WTC11 (cell line): ENCODE results near the gene SLC31A2. TPM values are rescaled to one million over a fixed set of nuclear protein-coding genes. Genes with fewer than 3 reads are reported as not detected.

ENCODE experiments used
- ATAC-seq: fragments of 200-7000 bp; cut with Tn5 transposase; 2 replicates; pipeline ENCODE4 v1.10.0; 2021; ENCODE audit warnings: mild to moderate bottlenecking, moderate library complexity
- CTCF ChIA-PET: fragments of 300-600 bp; sonication (Branson Sonifier 250); formaldehyde crosslinking; loops from one replicate; lab custom pipeline; 2021; ENCODE audit warnings: antibody characterized with exemption; lab: Charles Lee
- POLR2A ChIA-PET: fragments of 350-600 bp; sonication (Branson Sonifier 250); formaldehyde crosslinking; loops from one replicate; lab custom pipeline; 2021; ENCODE audit warnings: antibody characterized with exemption; lab: Charles Lee
- DNase-seq: peaks from one replicate; pipeline ENCODE4 v3.0.0; 2021; ENCODE audit warnings: low spot score
- H3K27ac Mint-ChIP-seq: 2 replicates; pipeline ENCODE4 v1.8.0; 2021; ENCODE audit warnings: mixed read lengths
- H3K27me3 Mint-ChIP-seq: 2 replicates; pipeline ENCODE4 v1.8.0; 2021; ENCODE audit warnings: low read depth, mild to moderate bottlenecking, moderate library complexity, mixed read lengths
- H3K36me3 Mint-ChIP-seq: 2 replicates; pipeline ENCODE4 v1.8.0; 2021; ENCODE audit warnings: mixed read lengths
- H3K4me1 Mint-ChIP-seq: 2 replicates; pipeline ENCODE4 v1.8.0; 2022; ENCODE audit warnings: mixed read lengths
- H3K4me3 Mint-ChIP-seq: 2 replicates; pipeline ENCODE4 v1.8.0; 2021; ENCODE audit warnings: mild to moderate bottlenecking, moderate library complexity, mixed read lengths
- H3K9me3 Mint-ChIP-seq: 2 replicates; pipeline ENCODE4 v1.8.0; 2021; ENCODE audit warnings: mixed read lengths
- CBFB ChIP-seq: sonication (generic); formaldehyde crosslinking; IDR thresholded peaks from 2 replicates; pipeline ENCODE4 v1.8.1; 2022; ENCODE audit warnings: mild to moderate bottlenecking, low read depth, missing genetic modification reagents
- CREB1 ChIP-seq: sonication (generic); formaldehyde crosslinking; IDR thresholded peaks from 2 replicates; pipeline ENCODE4 v1.8.0; 2023; ENCODE audit warnings: mild to moderate bottlenecking, missing genetic modification reagents
- CREM ChIP-seq: sonication (generic); formaldehyde crosslinking; IDR thresholded peaks from 2 replicates; pipeline ENCODE4 v1.8.1; 2022; ENCODE audit warnings: mild to moderate bottlenecking, missing genetic modification reagents, moderate library complexity
- ELF4 ChIP-seq: sonication (generic); formaldehyde crosslinking; IDR thresholded peaks from 2 replicates; pipeline ENCODE4 v1.8.1; 2022; ENCODE audit warnings: low read depth, mild to moderate bottlenecking, moderate library complexity, missing genetic modification reagents
- GABPB1 ChIP-seq: sonication (generic); formaldehyde crosslinking; IDR thresholded peaks from 2 replicates; pipeline ENCODE4 v1.8.1; 2023; ENCODE audit warnings: mild to moderate bottlenecking, missing genetic modification reagents
- IRF2 ChIP-seq: sonication (generic); formaldehyde crosslinking; IDR thresholded peaks from 2 replicates; pipeline ENCODE4 v1.8.0; 2022; ENCODE audit warnings: low read depth, missing genetic modification reagents, borderline replicate concordance
- MYBL2 ChIP-seq: sonication (generic); formaldehyde crosslinking; IDR thresholded peaks from 2 replicates; pipeline ENCODE4 v1.8.1; 2023; ENCODE audit warnings: mild to moderate bottlenecking, moderate library complexity, missing genetic modification reagents
- NFE2L1 ChIP-seq: sonication (generic); formaldehyde crosslinking; IDR thresholded peaks from 2 replicates; pipeline ENCODE4 v1.8.1; 2023; ENCODE audit warnings: missing genetic modification reagents
- NFYB ChIP-seq: sonication (generic); formaldehyde crosslinking; conservative IDR thresholded peaks from 2 replicates; pipeline ENCODE4 v1.8.0; 2022; ENCODE audit warnings: low read depth, missing genetic modification reagents
- NR2C2 ChIP-seq: sonication (generic); formaldehyde crosslinking; IDR thresholded peaks from 2 replicates; pipeline ENCODE4 v1.8.0; 2022; ENCODE audit warnings: mild to moderate bottlenecking, missing genetic modification reagents
- OVOL2 ChIP-seq: fragments of 250-450 bp; sonication (Bioruptor Pico); IDR thresholded peaks from 2 replicates; pipeline ENCODE4 v1.9.0; 2021; ENCODE audit warnings: mild to moderate bottlenecking, borderline replicate concordance
- RORB ChIP-seq: fragments of 250-450 bp; sonication (Bioruptor Pico); IDR thresholded peaks from 2 replicates; pipeline ENCODE4 v1.9.0; 2021; ENCODE audit warnings: mild to moderate bottlenecking
- SMAD3 ChIP-seq: sonication (generic); formaldehyde crosslinking; IDR thresholded peaks from 2 replicates; pipeline ENCODE4 v1.8.0; 2022; ENCODE audit warnings: missing genetic modification reagents, mild to moderate bottlenecking, borderline replicate concordance
- TCF7 ChIP-seq: sonication (generic); formaldehyde crosslinking; IDR thresholded peaks from 2 replicates; pipeline ENCODE4 v1.8.0; 2022; ENCODE audit warnings: mild to moderate bottlenecking, low read depth, missing genetic modification reagents, moderate library complexity
- TEAD1 ChIP-seq: sonication (generic); formaldehyde crosslinking; IDR thresholded peaks from 2 replicates; pipeline ENCODE4 v1.8.0; 2022; ENCODE audit warnings: mild to moderate bottlenecking, missing genetic modification reagents
- TEAD4 ChIP-seq: sonication (generic); formaldehyde crosslinking; IDR thresholded peaks from 2 replicates; pipeline ENCODE4 v1.8.0; 2022; ENCODE audit warnings: mild to moderate bottlenecking, missing genetic modification reagents
- ZNF138 ChIP-seq: sonication (generic); formaldehyde crosslinking; conservative IDR thresholded peaks from 2 replicates; pipeline ENCODE4 v1.8.1; 2022; ENCODE audit warnings: mild to moderate bottlenecking, moderate library complexity, missing genetic modification reagents
- total RNA-seq: library from RNA; stranded (reverse); gene quantifications from 3 replicates; pipeline ENCODE4 v1.2.3, GENCODE V29; 2021
- TF ChIP-seq, protein P1 (sequence below): sonication (generic); formaldehyde crosslinking; IDR thresholded peaks from 2 replicates; pipeline ENCODE4 v1.8.1; 2023; ENCODE audit warnings: mild to moderate bottlenecking, missing genetic modification reagents, moderate library complexity
- TF ChIP-seq, protein P2 (sequence below): fragments of 250-450 bp; sonication (Bioruptor Pico); conservative IDR thresholded peaks from 2 replicates; pipeline ENCODE4 v1.9.0; 2021; ENCODE audit warnings: mild to moderate bottlenecking
- TF ChIP-seq, protein P3 (sequence below): sonication (generic); formaldehyde crosslinking; IDR thresholded peaks from 2 replicates; pipeline ENCODE4 v1.8.0; 2022; ENCODE audit warnings: mild to moderate bottlenecking, missing genetic modification reagents
- TF ChIP-seq, protein P4 (sequence below): sonication (generic); formaldehyde crosslinking; IDR thresholded peaks from 2 replicates; pipeline ENCODE4 v1.8.0; 2023; ENCODE audit warnings: missing genetic modification reagents
- TF ChIP-seq, protein P5 (sequence below): fragments of 250-450 bp; sonication (Bioruptor Pico); IDR thresholded peaks from 2 replicates; pipeline ENCODE4 v1.9.0; 2021; ENCODE audit warnings: mild to moderate bottlenecking
- TF ChIP-seq, protein P6 (sequence below): sonication (generic); formaldehyde crosslinking; IDR thresholded peaks from 2 replicates; pipeline ENCODE4 v1.8.1; 2023; ENCODE audit warnings: mild to moderate bottlenecking, missing genetic modification reagents

The SLC31A2 gene
- total RNA-seq, 1 experiment from 2014 or later, result 2.0 TPM

DNA sequence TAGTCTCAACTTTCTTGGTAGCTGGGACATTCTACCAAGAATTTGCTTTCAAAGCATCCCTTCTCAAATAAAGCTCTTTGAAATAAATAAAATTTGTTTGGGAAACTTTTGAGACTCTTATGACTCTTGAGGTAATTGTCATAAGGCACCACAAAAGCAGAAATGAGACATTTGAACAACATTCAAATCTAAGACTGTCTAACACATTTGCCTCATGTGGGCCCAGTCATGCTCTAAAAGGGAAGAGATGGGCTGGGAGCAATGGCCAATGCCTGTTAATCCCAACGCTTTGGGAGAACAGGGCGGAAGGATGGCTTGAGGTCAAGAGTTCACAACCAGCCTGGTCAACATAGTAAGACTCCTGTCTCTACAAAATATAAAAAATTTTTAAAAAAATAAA is 26.4 kb downstream of the SLC31A2 start:
- no peak for ATAC-seq
- H3K27ac Mint-ChIP-seq, result no peak overlapping the region

DNA sequence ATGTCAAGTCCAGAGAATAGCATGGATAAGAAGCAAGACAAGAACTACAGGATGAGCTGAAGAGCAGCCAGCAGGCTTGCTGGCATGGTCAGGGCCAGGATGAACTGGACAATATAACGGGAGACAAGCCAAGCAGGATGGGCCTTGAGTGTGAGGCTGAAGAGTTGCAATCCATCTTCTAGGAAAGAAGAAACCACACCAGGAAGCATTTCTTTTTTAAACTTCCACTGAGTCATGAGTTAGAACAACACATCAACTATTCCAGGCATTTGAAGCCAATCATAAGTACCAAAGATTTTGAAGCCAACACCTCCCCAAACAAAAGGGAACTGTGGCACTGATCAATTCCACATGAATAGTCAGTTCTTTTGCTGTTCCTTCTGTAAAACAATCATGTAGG is 27.3 kb downstream of the SLC31A2 start:
- ChIA-PET POLR2A (no interaction called here), CTCF (interaction anchor here (1.3 kb wide), 1 partner anchor 27 kb away, joined by 3 read pairs; the partner anchor contains the start of gene SLC31A2)
- H3K4me1 Mint-ChIP-seq, result no peaks in the 10 kb centered on the region
- no peak for ATAC-seq
- no peaks in the 10 kb centered on the region for H3K27me3 Mint-ChIP-seq
- H3K36me3 Mint-ChIP-seq, result peaks cover 53% of the 10 kb centered on the region
- DNase-seq, result no peak
- no peak overlapping the region for H3K27ac Mint-ChIP-seq
- H3K4me3 Mint-ChIP-seq, result no peak overlapping the region
- H3K9me3 Mint-ChIP-seq, result no peaks in the 10 kb centered on the region
- no peak for TF ChIP-seq TCF7 (CRISPR knock-in tag)
- TF ChIP-seq IRF2, result no peak
- TF ChIP-seq NFE2L1 (CRISPR knock-in tag), result no peak
- TF ChIP-seq, protein P1, sequence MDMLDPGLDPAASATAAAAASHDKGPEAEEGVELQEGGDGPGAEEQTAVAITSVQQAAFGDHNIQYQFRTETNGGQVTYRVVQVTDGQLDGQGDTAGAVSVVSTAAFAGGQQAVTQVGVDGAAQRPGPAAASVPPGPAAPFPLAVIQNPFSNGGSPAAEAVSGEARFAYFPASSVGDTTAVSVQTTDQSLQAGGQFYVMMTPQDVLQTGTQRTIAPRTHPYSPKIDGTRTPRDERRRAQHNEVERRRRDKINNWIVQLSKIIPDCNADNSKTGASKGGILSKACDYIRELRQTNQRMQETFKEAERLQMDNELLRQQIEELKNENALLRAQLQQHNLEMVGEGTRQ (CRISPR knock-in tag), result no peak
- TF ChIP-seq SMAD3 (CRISPR knock-in tag), result no peak
- TF ChIP-seq, all 79 proteins: peak for 0

More for the DNA sequence above, 26.4 kb downstream of the SLC31A2 start:
- H3K9me3 Mint-ChIP-seq, result peaks cover 8% of the 10 kb centered on the region
- ChIA-PET POLR2A (no interaction called here), CTCF (no interaction called here)
- TF ChIP-seq, protein P2, sequence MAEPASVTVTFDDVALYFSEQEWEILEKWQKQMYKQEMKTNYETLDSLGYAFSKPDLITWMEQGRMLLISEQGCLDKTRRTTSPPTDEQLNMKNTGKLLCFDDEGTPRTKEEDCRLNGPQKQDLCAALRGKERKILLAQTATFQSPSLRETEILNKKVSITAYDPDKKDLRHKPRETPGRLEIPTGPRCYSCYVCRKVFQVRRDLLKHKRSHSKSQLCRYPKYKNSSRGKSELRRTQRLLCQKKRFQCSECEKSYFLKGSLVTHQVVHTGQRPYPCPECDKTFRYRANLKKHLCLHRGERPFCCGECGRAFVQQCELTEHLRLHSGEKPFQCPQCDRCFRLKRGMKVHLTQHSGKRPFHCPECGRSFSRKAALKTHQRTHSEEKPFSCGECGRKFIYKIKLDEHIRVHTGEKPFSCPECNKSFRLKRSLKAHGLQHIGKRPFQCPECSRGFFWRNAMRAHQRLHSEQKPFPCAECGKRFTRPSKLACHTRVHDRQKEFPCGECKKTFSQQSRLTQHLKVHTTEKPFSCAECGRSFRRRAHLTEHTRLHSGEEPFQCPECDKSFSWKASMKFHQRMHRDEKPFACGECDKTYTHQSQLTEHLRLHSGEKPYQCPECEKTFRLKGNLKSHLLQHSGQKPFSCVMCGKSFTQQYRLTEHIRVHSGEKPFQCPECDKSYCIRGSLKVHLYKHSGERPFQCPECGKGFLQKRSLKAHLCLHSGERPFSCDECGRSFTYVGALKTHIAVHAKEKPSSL (CRISPR knock-in tag), result no peak
- TF ChIP-seq IRF2 (no peak), CREB1 (CRISPR knock-in tag) (no peak)
- no peaks in the 10 kb centered on the region for H3K27me3 Mint-ChIP-seq
- DNase-seq, result no peak
- H3K4me3 Mint-ChIP-seq, result no peak overlapping the region
- peaks cover 54% of the 10 kb centered on the region for H3K36me3 Mint-ChIP-seq
- no peaks in the 10 kb centered on the region for H3K4me1 Mint-ChIP-seq

DNA sequence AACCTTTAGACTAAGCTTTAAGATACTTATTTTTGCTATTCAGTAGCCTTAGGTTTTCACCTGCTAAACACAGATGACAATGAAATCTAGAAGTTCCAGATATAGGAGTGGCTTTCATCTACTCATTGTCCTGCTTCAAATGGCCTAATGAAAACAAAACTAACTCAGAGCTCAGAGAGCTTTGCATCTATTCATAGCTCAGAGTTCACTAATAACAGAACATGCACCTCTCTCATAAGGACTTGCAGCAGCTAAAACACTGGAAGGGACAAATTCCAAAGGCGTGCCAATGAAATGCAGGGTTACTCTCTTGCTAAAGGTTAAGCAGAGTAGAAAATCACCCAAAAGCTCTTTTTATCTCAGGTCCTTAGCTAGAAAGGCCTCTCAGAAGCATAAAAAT is 29.0 kb downstream of the SLC31A2 start:
- H3K27me3 Mint-ChIP-seq, result no peaks in the 10 kb centered on the region
- ChIA-PET POLR2A (no interaction called here), CTCF (interaction anchor here (0.6 kb wide), 1 partner anchor 73 kb away, joined by 5 read pairs; no protein-coding TSS in a partner anchor)
- DNase-seq (no peak), ATAC-seq (no peak)
- H3K9me3 Mint-ChIP-seq, result no peaks in the 10 kb centered on the region
- H3K4me1 Mint-ChIP-seq, result no peaks in the 10 kb centered on the region
- no peak overlapping the region for H3K4me3 Mint-ChIP-seq
- H3K36me3 Mint-ChIP-seq, result peaks cover 59% of the 10 kb centered on the region
- H3K27ac Mint-ChIP-seq, result no peak overlapping the region
- TF ChIP-seq ELF4 (CRISPR knock-in tag), result no peak
- TF ChIP-seq CREM, result no peak
- no peak for TF ChIP-seq GABPB1 (CRISPR knock-in tag)
- TF ChIP-seq MYBL2, result no peak
- no peak for TF ChIP-seq TCF7 (CRISPR knock-in tag)
- TF ChIP-seq, protein P3, sequence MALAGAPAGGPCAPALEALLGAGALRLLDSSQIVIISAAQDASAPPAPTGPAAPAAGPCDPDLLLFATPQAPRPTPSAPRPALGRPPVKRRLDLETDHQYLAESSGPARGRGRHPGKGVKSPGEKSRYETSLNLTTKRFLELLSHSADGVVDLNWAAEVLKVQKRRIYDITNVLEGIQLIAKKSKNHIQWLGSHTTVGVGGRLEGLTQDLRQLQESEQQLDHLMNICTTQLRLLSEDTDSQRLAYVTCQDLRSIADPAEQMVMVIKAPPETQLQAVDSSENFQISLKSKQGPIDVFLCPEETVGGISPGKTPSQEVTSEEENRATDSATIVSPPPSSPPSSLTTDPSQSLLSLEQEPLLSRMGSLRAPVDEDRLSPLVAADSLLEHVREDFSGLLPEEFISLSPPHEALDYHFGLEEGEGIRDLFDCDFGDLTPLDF (CRISPR knock-in tag), result no peak
- TF ChIP-seq, all 79 proteins: peak for 0

DNA sequence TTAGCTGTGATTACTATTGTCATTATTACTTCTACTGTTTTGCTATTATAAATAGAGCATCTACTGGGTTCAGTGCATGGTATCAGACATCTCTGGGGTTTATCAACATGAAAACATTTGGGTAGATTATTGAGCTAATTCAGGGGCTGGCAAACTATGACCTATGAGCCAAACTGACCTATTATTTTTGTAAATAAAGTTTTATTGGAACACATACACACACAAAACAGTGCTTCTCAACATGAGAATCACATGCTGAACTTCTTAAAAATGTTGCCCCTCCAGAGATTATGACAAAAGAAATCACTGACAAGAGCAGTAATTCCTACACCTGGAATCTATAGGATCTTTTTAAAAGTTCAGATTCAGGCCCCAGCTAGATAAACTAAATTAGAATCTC is 30.4 kb downstream of the SLC31A2 start:
- ChIA-PET POLR2A (no interaction called here), CTCF (no interaction called here)
- Mint-ChIP-seq H3K4me3 (no peak overlapping the region), H3K4me1 (no peaks in the 10 kb centered on the region), H3K9me3 (no peaks in the 10 kb centered on the region), H3K27me3 (no peaks in the 10 kb centered on the region), H3K27ac (no peak overlapping the region), H3K36me3 (peaks cover 64% of the 10 kb centered on the region)
- ATAC-seq (no peak), DNase-seq (no peak)
- TF ChIP-seq, protein P4, sequence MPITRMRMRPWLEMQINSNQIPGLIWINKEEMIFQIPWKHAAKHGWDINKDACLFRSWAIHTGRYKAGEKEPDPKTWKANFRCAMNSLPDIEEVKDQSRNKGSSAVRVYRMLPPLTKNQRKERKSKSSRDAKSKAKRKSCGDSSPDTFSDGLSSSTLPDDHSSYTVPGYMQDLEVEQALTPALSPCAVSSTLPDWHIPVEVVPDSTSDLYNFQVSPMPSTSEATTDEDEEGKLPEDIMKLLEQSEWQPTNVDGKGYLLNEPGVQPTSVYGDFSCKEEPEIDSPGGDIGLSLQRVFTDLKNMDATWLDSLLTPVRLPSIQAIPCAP (CRISPR knock-in tag), result no peak
- TF ChIP-seq NFYB (no peak), OVOL2 (CRISPR knock-in tag) (no peak), ZNF138 (no peak), TEAD4 (no peak), NR2C2 (no peak), CBFB (CRISPR knock-in tag) (no peak), RORB (CRISPR knock-in tag) (no peak), NFE2L1 (CRISPR knock-in tag) (no peak), TEAD1 (CRISPR knock-in tag) (no peak)
- TF ChIP-seq, protein P5, sequence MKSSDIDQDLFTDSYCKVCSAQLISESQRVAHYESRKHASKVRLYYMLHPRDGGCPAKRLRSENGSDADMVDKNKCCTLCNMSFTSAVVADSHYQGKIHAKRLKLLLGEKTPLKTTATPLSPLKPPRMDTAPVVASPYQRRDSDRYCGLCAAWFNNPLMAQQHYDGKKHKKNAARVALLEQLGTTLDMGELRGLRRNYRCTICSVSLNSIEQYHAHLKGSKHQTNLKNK (CRISPR knock-in tag), result no peak
- TF ChIP-seq, protein P3 (CRISPR knock-in tag), result no peak
- TF ChIP-seq, protein P6, sequence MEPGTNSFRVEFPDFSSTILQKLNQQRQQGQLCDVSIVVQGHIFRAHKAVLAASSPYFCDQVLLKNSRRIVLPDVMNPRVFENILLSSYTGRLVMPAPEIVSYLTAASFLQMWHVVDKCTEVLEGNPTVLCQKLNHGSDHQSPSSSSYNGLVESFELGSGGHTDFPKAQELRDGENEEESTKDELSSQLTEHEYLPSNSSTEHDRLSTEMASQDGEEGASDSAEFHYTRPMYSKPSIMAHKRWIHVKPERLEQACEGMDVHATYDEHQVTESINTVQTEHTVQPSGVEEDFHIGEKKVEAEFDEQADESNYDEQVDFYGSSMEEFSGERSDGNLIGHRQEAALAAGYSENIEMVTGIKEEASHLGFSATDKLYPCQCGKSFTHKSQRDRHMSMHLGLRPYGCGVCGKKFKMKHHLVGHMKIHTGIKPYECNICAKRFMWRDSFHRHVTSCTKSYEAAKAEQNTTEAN (CRISPR knock-in tag), result no peak
